SK-N-MC (cell line): Measurements from ENCODE around the gene YKT6.

Source experiments
- DNase-seq: peaks from one replicate; pipeline ENCODE4 v3.0.0-alpha.2; 2011; ENCODE audit warnings: low read depth, low spot score
- H3K27ac ChIP-seq: fragments of 200-600 bp; sonication (generic); 2 replicates; pipeline ENCODE4 v1.5.1; 2016; ENCODE audit warnings: mixed run types
- H3K36me3 ChIP-seq: fragments of 200-600 bp; sonication (generic); 2 replicates; pipeline ENCODE4 v1.6.1; 2017; ENCODE audit warnings: antibody characterized with exemption, low read length, mixed read lengths; ENCODE audit not compliant: insufficient read depth
- H3K4me3 ChIP-seq: fragments of 200-600 bp; sonication (generic); 2 replicates; pipeline ENCODE4 v1.5.1; 2016
- H3K9ac ChIP-seq: fragments of 200-600 bp; sonication (generic); 2 replicates; pipeline ENCODE4 v1.8.0; 2017; ENCODE audit warnings: mixed run types, mixed read lengths; ENCODE audit not compliant: insufficient read length
- H3K9me3 ChIP-seq: fragments of 200-600 bp; sonication (generic); 2 replicates; pipeline ENCODE4 v1.6.1; 2017; ENCODE audit warnings: low read depth, mild to moderate bottlenecking, antibody characterized with exemption, low read length, moderate library complexity, mixed read lengths
- EZH2 ChIP-seq: fragments of 200-600 bp; sonication (generic); IDR thresholded peaks from one replicate; pipeline ENCODE4 v1.6.1; 2017; ENCODE audit warnings: antibody characterized with exemption
- FOXP2 ChIP-seq: optimal IDR thresholded peaks from 2 replicates; pipeline ENCODE3; 2011; ENCODE audit warnings: mild to moderate bottlenecking, moderate library complexity; ENCODE audit not compliant: insufficient read depth; ENCODE audit errors: extremely low read length, control extremely low read depth
- POLR2AphosphoS5 ChIP-seq: IDR thresholded peaks from 2 replicates; pipeline ENCODE4 v1.6.1; 2012; ENCODE audit warnings: mild to moderate bottlenecking, low read depth, low read length, borderline replicate concordance

YKT6 gene

GRCh38 chr7:44200699-44201461 lies at the start of gene YKT6:
YKT6 (plus strand) TSS chr7:44200978; CDS start chr7:44201136, 158 bp downstream.
- Histone ChIP-seq H3K4me3 (peak within 1 kb of the TSS; percentile 96), H3K36me3 (peaks cover 20% of the 10 kb centered on the region), H3K27ac (no peak within 1 kb of the TSS), H3K9ac (peak within 1 kb of the TSS; percentile 91), H3K9me3 (no peaks in the 10 kb centered on the region)
- DNase-seq = peak; percentile 75
- TF ChIP-seq POLR2AphosphoS5 (peak; percentile 89), FOXP2 (peak; percentile 38), EZH2 (no peak)

DNA sequence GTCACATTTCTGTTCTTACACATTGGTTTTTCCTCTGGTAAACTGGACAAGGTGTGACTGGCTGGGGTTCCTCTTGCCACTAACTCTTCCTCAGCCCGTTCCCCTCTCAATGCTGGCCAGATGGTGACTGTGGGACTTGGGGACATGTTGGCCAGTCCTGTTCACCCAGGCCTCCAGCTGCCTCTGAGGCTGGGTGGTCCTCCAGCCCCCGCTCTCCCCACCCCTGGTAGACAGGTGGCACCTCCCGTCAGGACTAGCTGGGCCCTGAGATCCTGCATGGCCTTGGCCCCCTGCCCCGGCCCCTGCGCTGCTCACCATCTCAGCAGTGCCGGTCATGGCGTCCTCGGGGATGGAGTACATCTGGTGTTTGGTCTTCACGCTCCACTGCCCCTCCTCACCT lies 48.8 kb upstream of the YKT6 start:
- no peak for TF ChIP-seq EZH2
- no peak for TF ChIP-seq POLR2AphosphoS5
- no peak for TF ChIP-seq FOXP2
- Histone ChIP-seq H3K9ac (no peak overlapping the region), H3K27ac (no peak overlapping the region), H3K9me3 (no peaks in the 10 kb centered on the region), H3K4me3 (no peak overlapping the region), H3K36me3 (no peaks in the 10 kb centered on the region)
- DNase-seq = no peak

DNA sequence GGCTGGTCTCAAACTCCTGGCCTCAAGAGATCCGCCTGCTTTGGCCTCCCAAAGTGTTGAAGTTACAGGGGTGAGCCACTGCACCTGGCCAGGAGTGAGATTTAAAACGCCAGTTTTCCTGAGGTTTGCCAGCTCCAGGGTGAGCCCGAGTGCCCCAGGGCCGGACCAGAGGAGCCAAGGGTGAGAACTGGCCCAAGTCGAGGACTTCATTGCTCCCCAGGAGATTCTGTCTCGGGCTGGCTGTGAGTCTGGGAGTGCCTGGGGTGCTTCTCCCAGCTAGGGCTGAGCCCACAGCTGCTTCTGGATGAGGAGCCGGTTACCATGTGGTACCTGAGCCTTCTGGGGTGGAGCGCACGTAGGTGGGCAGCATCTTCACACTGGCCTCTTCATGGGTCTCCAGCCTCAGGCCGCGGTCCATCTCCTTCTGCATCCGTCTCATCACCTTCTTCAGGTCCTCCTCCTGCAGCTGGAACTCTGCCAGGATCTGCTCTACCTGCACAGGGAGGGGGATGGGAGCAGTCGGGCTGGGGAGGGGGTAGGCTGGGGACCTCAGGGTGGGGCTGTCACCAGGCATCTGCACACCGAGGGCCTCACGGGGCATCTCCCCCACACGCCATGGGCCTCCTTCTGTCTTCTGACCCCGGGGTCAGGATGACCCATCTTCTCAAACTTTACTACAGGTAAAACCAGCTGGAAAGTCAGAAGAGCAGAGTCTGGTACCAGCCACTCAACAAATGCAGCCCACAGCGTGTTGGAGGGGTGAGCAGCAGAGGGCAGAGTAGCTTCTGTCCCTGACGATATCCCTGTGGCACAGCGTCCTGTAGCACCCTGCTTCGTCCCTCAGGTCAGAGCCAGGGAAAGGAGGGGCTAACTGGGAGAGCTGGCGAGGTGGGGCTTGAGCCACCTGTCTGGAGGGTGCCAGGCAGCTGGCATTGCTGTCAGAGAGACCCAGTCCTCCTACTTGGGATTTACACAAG lies 47.5 kb upstream of the YKT6 start:
- DNase-seq = no peak
- no peak overlapping the region for H3K27ac ChIP-seq
- TF ChIP-seq POLR2AphosphoS5 = no peak
- no peak for TF ChIP-seq EZH2
- H3K36me3 ChIP-seq = no peaks in the 10 kb centered on the region
- H3K9ac ChIP-seq = no peak overlapping the region
- H3K4me3 ChIP-seq = no peak overlapping the region
- no peaks in the 10 kb centered on the region for H3K9me3 ChIP-seq

- no peak overlapping the region for H3K4me3 ChIP-seq
- H3K9ac ChIP-seq = no peak overlapping the region
- H3K9me3 ChIP-seq = no peaks in the 10 kb centered on the region
- DNase-seq = no peak
- TF ChIP-seq EZH2 (no peak), FOXP2 (no peak), POLR2AphosphoS5 (no peak)
- H3K36me3 ChIP-seq = no peaks in the 10 kb centered on the region
- H3K27ac ChIP-seq = no peak overlapping the region
These were observed 46.8 kb upstream of the YKT6 start for GRCh38 chr7:44153948-44154335.

DNA sequence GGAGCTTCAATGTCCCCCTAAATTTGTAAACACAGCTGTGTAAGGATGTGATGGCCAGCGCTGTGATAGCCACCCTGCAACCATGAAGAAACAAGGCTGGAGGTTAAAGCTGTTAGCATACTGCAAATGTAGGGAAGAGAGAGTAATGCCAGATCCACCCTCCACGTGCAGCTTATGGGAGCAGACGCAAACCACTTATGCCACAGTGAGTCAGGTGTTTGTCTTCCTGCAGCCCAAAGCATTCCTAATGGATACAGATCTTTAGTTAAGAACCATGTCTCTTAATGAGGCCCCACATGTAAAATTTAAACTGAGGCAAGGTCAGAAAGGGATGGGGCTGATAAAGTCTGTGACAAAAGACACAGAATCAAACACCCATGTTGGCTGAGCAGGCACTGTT lies 46.1 kb upstream of the YKT6 start:
- no peak overlapping the region for H3K4me3 ChIP-seq
- H3K9ac ChIP-seq = no peak overlapping the region
- H3K9me3 ChIP-seq = no peaks in the 10 kb centered on the region
- TF ChIP-seq POLR2AphosphoS5 (no peak), EZH2 (no peak), FOXP2 (no peak)
- no peak overlapping the region for H3K27ac ChIP-seq
- no peak for DNase-seq
- no peaks in the 10 kb centered on the region for H3K36me3 ChIP-seq

- H3K4me3 ChIP-seq = no peak overlapping the region
- TF ChIP-seq POLR2AphosphoS5 = no peak
- no peak for TF ChIP-seq EZH2
- no peak for TF ChIP-seq FOXP2
- no peaks in the 10 kb centered on the region for H3K36me3 ChIP-seq
- no peak overlapping the region for H3K27ac ChIP-seq
- DNase-seq = no peak
- H3K9ac ChIP-seq = no peak overlapping the region
- H3K9me3 ChIP-seq = no peaks in the 10 kb centered on the region
These were observed 45.3 kb upstream of the YKT6 start for GRCh38 chr7:44155191-44156185.

DNA sequence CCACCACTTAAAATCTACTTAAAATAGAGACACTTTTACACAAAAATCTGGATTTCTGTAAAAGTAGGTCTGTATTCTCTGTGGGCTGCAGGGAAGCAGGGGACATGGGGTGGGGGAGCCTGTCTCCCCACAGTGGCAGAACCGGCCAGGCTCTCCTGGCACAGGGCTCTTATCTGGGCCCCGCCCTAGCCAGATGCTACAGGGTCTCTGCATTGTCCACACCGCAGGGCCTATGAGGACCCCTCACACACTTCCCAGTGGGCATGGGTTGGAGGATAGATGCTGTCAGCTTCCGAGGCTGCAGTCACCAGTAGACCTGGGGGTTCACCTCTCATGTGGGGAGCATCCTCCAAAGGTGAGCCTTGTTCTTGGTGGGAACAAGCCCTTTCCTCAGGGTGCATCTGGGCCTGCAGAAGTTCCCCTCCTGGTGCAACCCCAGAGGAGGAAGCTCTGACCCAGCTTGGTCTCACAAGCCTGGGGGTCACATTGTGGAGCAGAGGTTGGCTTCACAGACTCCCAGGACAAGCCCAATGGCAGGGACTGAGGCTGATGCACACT lies 44.2 kb upstream of the YKT6 start:
- no peak for DNase-seq
- no peak overlapping the region for H3K9ac ChIP-seq
- no peak for TF ChIP-seq POLR2AphosphoS5
- TF ChIP-seq EZH2 = no peak
- no peak for TF ChIP-seq FOXP2

More for the DNA sequence above, 44.2 kb upstream of the YKT6 start:
- no peak overlapping the region for H3K4me3 ChIP-seq
- H3K36me3 ChIP-seq = no peaks in the 10 kb centered on the region
- H3K9me3 ChIP-seq = no peaks in the 10 kb centered on the region
- no peak overlapping the region for H3K27ac ChIP-seq
